ENCODE data around the gene OXCT2.

Gene OXCT2

GRCh38 chr1:39759436-39759726, 11.8 kb downstream of the OXCT2 start:
- H3K4me3 ChIP-seq (ENCODE audit: low read length), result no peak overlapping the region
- H3K4me1 ChIP-seq (ENCODE audit: low read length), result no peaks in the 10 kb centered on the region
- TF ChIP-seq CTCF (IDR thresholded peaks at IDR 0.05; ENCODE audit: low read length) (no peak), EZH2 (optimal IDR thresholded peaks at IDR 0.05; ENCODE audit: low read depth, low read length) (no peak), EZH2phosphoT487 (IDR thresholded peaks at IDR 0.05; ENCODE audit: low read length) (no peak)
- H3K9me2 ChIP-seq (replicated peaks; ENCODE audit: insufficient read depth, low read length), result no peaks in the 10 kb centered on the region
- no peaks in the 10 kb centered on the region for H3F3A ChIP-seq (ENCODE audit: insufficient read depth, low read length)
- H3K79me2 ChIP-seq (ENCODE audit: low read length), result no peaks in the 10 kb centered on the region
- H3K36me3 ChIP-seq (replicated peaks; ENCODE audit: insufficient read depth, low read length), result peaks cover 3% of the 10 kb centered on the region; the same call in 1 of the 2 replicates
- no peaks in the 10 kb centered on the region for H4K20me1 ChIP-seq (ENCODE audit: insufficient read depth, low read length)
- no peak overlapping the region for H3K27ac ChIP-seq (ENCODE audit: low read length)
- DNase-seq, result no peak
- H3K4me2 ChIP-seq (ENCODE audit: low read depth, low read length), result no peak overlapping the region
- no peaks in the 10 kb centered on the region for H3K27me3 ChIP-seq (replicated peaks; ENCODE audit: insufficient read depth, low read length)
- H3K9me3 ChIP-seq (replicated peaks; ENCODE audit: insufficient read depth, low read length), result no peaks in the 10 kb centered on the region
- no peak overlapping the region for H2AFZ ChIP-seq (ENCODE audit: low read length)
- no peak overlapping the region for H3K9ac ChIP-seq (ENCODE audit: low read length)

- Histone ChIP-seq H3K36me3 (replicated peaks; ENCODE audit: insufficient read depth, low read length) (peaks cover 3% of the 10 kb centered on the region; the same call in 1 of the 2 replicates), H3K4me1 (ENCODE audit: low read length) (no peaks in the 10 kb centered on the region), H3K27me3 (replicated peaks; ENCODE audit: insufficient read depth, low read length) (no peaks in the 10 kb centered on the region), H3F3A (ENCODE audit: insufficient read depth, low read length) (no peaks in the 10 kb centered on the region), H3K27ac (ENCODE audit: low read length) (no peak overlapping the region), H2AFZ (ENCODE audit: low read length) (no peak overlapping the region), H3K79me2 (ENCODE audit: low read length) (no peaks in the 10 kb centered on the region), H3K9me2 (replicated peaks; ENCODE audit: insufficient read depth, low read length) (no peaks in the 10 kb centered on the region), H3K9ac (ENCODE audit: low read length) (no peak overlapping the region), H3K4me3 (ENCODE audit: low read length) (no peak overlapping the region), H3K4me2 (ENCODE audit: low read depth, low read length) (no peak overlapping the region), H4K20me1 (ENCODE audit: insufficient read depth, low read length) (no peaks in the 10 kb centered on the region), H3K9me3 (replicated peaks; ENCODE audit: insufficient read depth, low read length) (no peaks in the 10 kb centered on the region)
- TF ChIP-seq EZH2 (optimal IDR thresholded peaks at IDR 0.05; ENCODE audit: low read depth, low read length), result no peak
- no peak for TF ChIP-seq EZH2phosphoT487 (IDR thresholded peaks at IDR 0.05; ENCODE audit: low read length)
- no peak for TF ChIP-seq CTCF (IDR thresholded peaks at IDR 0.05; ENCODE audit: low read length)
- no peak for DNase-seq
Measured at GRCh38 chr1:39758556-39759435, 12.4 kb downstream of the OXCT2 start.

GRCh38 chr1:39757501-39757900, 13.6 kb downstream of the OXCT2 start:
- H3F3A ChIP-seq (ENCODE audit: insufficient read depth, low read length), result no peaks in the 10 kb centered on the region
- no peak overlapping the region for H2AFZ ChIP-seq (ENCODE audit: low read length)
- H3K4me2 ChIP-seq (ENCODE audit: low read depth, low read length), result no peak overlapping the region
- peaks cover 3% of the 10 kb centered on the region; the same call in 1 of the 2 replicates for H3K36me3 ChIP-seq (replicated peaks; ENCODE audit: insufficient read depth, low read length)
- no peaks in the 10 kb centered on the region for H4K20me1 ChIP-seq (ENCODE audit: insufficient read depth, low read length)
- H3K4me3 ChIP-seq (ENCODE audit: low read length), result no peak overlapping the region
- no peak overlapping the region for H3K27ac ChIP-seq (ENCODE audit: low read length)
- H3K79me2 ChIP-seq (ENCODE audit: low read length), result no peaks in the 10 kb centered on the region
- TF ChIP-seq EZH2phosphoT487 (IDR thresholded peaks at IDR 0.05; ENCODE audit: low read length) (no peak), CTCF (IDR thresholded peaks at IDR 0.05; ENCODE audit: low read length) (no peak), EZH2 (optimal IDR thresholded peaks at IDR 0.05; ENCODE audit: low read depth, low read length) (no peak)
- no peak overlapping the region for H3K9ac ChIP-seq (ENCODE audit: low read length)
- no peaks in the 10 kb centered on the region for H3K27me3 ChIP-seq (replicated peaks; ENCODE audit: insufficient read depth, low read length)
- H3K4me1 ChIP-seq (ENCODE audit: low read length), result no peaks in the 10 kb centered on the region
- DNase-seq, result no peak
- no peaks in the 10 kb centered on the region for H3K9me3 ChIP-seq (replicated peaks; ENCODE audit: insufficient read depth, low read length)
- no peaks in the 10 kb centered on the region for H3K9me2 ChIP-seq (replicated peaks; ENCODE audit: insufficient read depth, low read length)
